OCI-LY7 (cell line): ENCODE results near the gene C22orf31.

ENCODE experiments used
- EZH2phosphoT487 ChIP-seq: fragments of 200-600 bp; sonication (generic); IDR thresholded peaks from 2 replicates; pipeline ENCODE4 v1.6.1; 2018; ENCODE audit warnings: low read depth, borderline replicate concordance, mild to moderate bottlenecking, mixed run types, antibody characterized with exemption, low read length, moderate library complexity, mixed read lengths
- TF ChIP-seq, protein P1 (sequence below): fragments of 200-600 bp; sonication (generic); conservative IDR thresholded peaks from 2 replicates; pipeline ENCODE4 v1.5.1; 2014; ENCODE audit warnings: mild to moderate bottlenecking, antibody characterized with exemption, low read length, moderate library complexity, mixed read lengths

DNA sequence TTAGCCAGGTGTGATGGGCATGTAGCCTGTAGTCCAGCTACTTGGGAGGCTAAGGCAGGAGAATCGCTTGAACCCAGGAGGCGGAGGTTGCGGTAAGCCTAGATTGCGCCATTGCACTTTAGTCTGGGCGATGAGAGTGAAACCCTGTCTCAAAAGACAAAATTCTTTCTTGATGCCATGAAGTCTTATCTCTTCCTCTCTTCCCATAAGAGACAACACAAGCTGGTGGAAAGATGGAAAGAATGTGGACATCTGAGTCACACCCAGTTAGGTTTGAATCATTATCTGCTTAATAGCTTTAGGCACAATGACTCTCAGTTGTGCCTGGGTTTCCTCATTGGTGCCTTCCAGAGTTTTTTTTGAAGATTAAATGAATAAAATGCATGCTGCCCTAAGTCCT is 46.5 kb upstream of the C22orf31 start:
- TF ChIP-seq, protein P1, sequence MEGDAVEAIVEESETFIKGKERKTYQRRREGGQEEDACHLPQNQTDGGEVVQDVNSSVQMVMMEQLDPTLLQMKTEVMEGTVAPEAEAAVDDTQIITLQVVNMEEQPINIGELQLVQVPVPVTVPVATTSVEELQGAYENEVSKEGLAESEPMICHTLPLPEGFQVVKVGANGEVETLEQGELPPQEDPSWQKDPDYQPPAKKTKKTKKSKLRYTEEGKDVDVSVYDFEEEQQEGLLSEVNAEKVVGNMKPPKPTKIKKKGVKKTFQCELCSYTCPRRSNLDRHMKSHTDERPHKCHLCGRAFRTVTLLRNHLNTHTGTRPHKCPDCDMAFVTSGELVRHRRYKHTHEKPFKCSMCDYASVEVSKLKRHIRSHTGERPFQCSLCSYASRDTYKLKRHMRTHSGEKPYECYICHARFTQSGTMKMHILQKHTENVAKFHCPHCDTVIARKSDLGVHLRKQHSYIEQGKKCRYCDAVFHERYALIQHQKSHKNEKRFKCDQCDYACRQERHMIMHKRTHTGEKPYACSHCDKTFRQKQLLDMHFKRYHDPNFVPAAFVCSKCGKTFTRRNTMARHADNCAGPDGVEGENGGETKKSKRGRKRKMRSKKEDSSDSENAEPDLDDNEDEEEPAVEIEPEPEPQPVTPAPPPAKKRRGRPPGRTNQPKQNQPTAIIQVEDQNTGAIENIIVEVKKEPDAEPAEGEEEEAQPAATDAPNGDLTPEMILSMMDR = no peak
- TF ChIP-seq EZH2phosphoT487 = no peak
